ENCODE results near the gene ATP8A2.

GRCh38 chr13:25872481-25873241 lies 500.9 kb downstream of the ATP8A2 start:
- no peak for TF ChIP-seq ATF1 (CRISPR knock-in tag; IDR thresholded peaks at IDR 0.05)
- no peak for TF ChIP-seq ATF1 (tag; IDR thresholded peaks at IDR 0.05)
- TF ChIP-seq PCBP1 (IDR thresholded peaks at IDR 0.05; ENCODE audit: low read depth, low read length, poor library complexity, severe bottlenecking), result no peak

Data from K562 (cell line).